Cardiac muscle cell (in vitro differentiated cells and primary cell): ENCODE measurements around the gene TMCO4. TPM values are rescaled to one million over a fixed set of nuclear protein-coding genes. Genes with fewer than 3 reads are reported as not detected.
"Not testable (repeated sequence)": the region's sequence is repeated elsewhere in the genome, so short reads cannot be mapped to it uniquely, and the experiment has no call there.

Experiments used
- DNase-seq, 2 donors: peaks; one replicate each; pipeline versions ENCODE4 v3.0.0 to v3.0.0-alpha.2; 2010 to 2017; ENCODE audit warnings: low read depth in 1 of 2, low spot score in 1 of 2
- H3K27ac ChIP-seq: fragments of 200-600 bp; sonication (generic); 2 replicates; pipeline ENCODE4 v1.5.1; 2016
- H3K27me3 ChIP-seq: fragments of 200-600 bp; sonication (generic); 2 replicates; pipeline ENCODE4 v1.6.0; 2016; ENCODE audit warnings: control low read depth
- H3K36me3 ChIP-seq: fragments of 200-600 bp; sonication (generic); 2 replicates; pipeline ENCODE4 v1.5.1; 2016; ENCODE audit warnings: control low read depth
- H3K4me1 ChIP-seq: fragments of 200-600 bp; sonication (generic); 2 replicates; pipeline ENCODE4 v1.8.1; 2017; ENCODE audit warnings: low read depth, mild to moderate bottlenecking, mixed run types
- H3K4me3 ChIP-seq: fragments of 200-600 bp; sonication (generic); 2 replicates; pipeline ENCODE4 v1.5.1; 2016; ENCODE audit warnings: mild to moderate bottlenecking
- H3K9me3 ChIP-seq: fragments of 200-600 bp; sonication (generic); 2 replicates; pipeline ENCODE4 v1.5.1; 2017; ENCODE audit warnings: low read depth, mild to moderate bottlenecking, control low read depth
- polyA plus RNA-seq: library from polyadenylated mRNA; unstranded; fragments of >200 nt; fragmentation: Nextera tagmentation; extraction: Ambion mirVana; gene quantifications from 2 replicates; pipeline ENCODE4 v1.2.1, GENCODE V29; 2016
- total RNA-seq: library from RNA; depleted of rRNA; stranded (reverse); fragments of >200 nt; gene quantifications from 2 replicates; pipeline ENCODE4 v1.2.3, GENCODE V29; 2016
- TF ChIP-seq, protein P1 (sequence below): IDR thresholded peaks from 2 replicates; pipeline ENCODE4 v1.5.1; 2012; ENCODE audit warnings: low read depth, mild to moderate bottlenecking, low read length

TMCO4 gene
- total RNA-seq (2.2 and 2.6 TPM in 2 replicates), polyA plus RNA-seq (1.3 and 2.5 TPM in 2 replicates)

DNA sequence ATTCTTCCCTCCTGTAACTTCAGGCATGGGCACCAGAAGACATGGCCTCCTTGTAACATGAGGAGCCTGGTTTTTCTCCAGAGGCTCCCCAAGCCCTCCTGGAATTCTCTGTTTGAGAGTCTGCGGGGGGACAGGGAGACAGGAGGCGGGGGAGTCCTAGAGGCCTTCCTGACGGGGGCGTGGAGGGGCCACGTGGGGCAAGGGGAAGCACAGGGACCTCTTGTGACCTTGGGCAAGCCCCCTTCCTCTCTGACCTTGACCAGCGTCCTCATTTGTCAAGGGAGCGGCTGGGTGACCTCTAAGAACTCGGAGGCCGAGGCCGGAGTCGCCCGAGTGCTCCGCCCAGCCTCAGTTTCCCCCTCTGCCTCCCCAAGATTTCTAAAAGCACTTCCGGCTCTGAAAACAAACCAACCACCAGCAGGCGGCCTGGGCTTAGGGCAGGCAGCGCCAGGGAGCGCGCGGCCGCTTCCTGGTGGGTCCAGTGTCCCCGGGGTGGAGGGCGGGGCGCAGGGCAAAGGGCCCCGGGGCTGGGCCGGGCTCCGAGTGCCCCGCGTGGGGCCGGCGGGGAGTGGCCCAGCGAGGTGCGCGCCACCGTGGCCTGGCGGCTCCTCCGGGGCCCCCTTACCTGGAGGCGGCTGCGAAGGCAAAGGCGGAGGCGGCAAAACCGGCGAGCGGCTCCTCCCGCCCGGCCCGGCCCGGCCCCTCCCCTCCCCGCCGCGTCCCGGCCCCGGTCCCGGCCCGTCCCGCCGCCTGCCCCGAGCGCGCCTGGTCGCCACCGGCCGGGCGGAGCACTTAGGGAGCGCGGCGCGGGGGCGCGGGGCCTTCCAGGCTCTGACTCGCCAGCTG lies at the start of gene TMCO4:
Gene TMCO4, minus strand, starts transcription at position 687 of the 846 bp plus-strand sequence. CDS start 19,158 bp downstream, outside the sequence.
- Histone ChIP-seq H3K4me3 (peak within 1 kb of the TSS; percentile 41), H3K27ac (no peak within 1 kb of the TSS), H3K9me3 (no peaks in the 10 kb centered on the region), H3K36me3 (no peaks in the 10 kb centered on the region), H3K4me1 (no peaks in the 10 kb centered on the region), H3K27me3 (peaks cover 47% of the 10 kb centered on the region)
- DNase-seq = peak; percentile 32 to 60
- TF ChIP-seq, protein P1, sequence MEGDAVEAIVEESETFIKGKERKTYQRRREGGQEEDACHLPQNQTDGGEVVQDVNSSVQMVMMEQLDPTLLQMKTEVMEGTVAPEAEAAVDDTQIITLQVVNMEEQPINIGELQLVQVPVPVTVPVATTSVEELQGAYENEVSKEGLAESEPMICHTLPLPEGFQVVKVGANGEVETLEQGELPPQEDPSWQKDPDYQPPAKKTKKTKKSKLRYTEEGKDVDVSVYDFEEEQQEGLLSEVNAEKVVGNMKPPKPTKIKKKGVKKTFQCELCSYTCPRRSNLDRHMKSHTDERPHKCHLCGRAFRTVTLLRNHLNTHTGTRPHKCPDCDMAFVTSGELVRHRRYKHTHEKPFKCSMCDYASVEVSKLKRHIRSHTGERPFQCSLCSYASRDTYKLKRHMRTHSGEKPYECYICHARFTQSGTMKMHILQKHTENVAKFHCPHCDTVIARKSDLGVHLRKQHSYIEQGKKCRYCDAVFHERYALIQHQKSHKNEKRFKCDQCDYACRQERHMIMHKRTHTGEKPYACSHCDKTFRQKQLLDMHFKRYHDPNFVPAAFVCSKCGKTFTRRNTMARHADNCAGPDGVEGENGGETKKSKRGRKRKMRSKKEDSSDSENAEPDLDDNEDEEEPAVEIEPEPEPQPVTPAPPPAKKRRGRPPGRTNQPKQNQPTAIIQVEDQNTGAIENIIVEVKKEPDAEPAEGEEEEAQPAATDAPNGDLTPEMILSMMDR = peak; percentile 40

DNA sequence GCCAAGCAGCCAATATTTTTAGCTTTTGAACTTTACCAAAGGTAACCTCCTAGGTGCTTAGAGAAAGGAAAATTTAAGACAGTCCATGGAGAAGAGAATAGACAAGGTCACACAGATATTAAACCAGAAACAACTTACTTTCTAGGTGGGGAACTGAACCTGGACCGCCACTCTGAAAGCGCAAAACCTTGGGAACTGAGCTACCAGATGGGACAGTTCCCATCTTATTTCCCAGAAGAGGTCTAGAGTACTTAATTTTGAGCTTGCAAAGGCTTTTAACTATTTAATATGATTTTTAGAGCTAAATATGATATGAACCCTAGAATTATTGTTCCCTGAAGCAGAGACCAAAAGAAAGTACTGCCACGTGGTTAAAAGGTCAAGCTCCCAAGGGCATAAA lies 49.6 kb upstream of the TMCO4 start:
- H3K9me3 ChIP-seq, H3K36me3 ChIP-seq, H3K4me1 ChIP-seq, H3K27me3 ChIP-seq, H3K27ac ChIP-seq, H3K4me3 ChIP-seq, DNase-seq: not testable (repeated sequence)

DNA sequence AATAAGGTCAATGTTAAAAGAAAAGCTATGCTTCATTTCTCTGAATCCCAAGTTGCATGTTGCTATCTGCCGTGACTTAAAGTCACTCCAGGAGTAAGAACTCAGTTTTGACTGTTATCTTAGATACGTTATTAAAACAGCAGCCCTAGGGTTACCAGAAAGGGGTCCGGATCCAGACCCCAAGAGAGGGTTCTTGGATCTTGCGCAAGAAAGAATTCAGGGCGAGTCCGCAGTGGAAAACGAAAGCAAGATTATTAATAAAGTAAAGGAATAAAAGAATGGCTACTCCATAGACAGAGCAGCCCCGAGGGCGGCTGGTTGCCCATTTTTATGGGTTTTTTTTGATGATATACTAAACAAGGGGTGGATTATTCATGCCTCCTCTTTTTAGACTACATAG lies 47.6 kb upstream of the TMCO4 start:
- H3K27me3 ChIP-seq, DNase-seq, H3K4me1 ChIP-seq, H3K9me3 ChIP-seq, H3K36me3 ChIP-seq, H3K4me3 ChIP-seq, H3K27ac ChIP-seq: not testable (repeated sequence)

DNA sequence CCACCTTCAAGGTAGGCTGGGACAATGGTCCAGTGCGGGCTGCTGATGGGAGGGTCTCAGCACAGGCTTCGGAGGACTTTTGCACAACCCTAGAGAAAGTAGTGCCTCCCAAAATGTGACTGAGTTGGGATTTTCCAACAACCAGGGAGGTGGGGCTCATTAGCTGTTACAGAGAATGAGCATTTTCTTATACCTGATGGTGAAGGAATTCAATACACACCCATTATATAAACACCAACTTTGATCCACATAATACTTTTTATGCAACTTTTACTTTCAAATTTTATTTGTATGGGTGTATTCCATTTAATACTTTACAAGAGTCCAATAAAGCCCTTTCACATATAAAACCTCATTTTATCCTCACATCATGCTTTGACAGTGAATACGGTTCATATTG lies 46.6 kb upstream of the TMCO4 start:
- H3K27ac ChIP-seq = no peak overlapping the region
- H3K27me3 ChIP-seq = no peaks in the 10 kb centered on the region
- H3K9me3 ChIP-seq = no peaks in the 10 kb centered on the region
- no peaks in the 10 kb centered on the region for H3K4me1 ChIP-seq
- DNase-seq = no peak
- TF ChIP-seq, protein P1 = no peak
- no peak overlapping the region for H3K4me3 ChIP-seq
- H3K36me3 ChIP-seq = no peaks in the 10 kb centered on the region

DNA sequence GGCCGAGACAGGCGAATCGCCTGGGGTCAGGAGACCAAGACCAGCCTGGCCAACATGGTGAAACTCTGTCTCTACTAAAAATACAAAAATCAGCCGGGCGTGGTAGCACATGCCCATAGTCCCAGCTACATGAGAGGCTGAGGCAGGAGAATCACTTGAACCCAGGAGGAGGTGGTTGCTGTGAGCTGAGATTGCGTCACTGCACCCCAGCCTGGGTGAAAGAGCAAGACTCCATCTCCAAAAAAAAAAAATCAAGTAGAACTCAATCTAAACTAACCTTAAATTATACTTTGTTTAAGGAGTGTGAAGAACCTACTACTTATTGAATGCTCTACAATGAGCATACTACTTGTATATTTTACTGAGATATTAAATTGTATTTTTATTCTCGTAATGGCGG lies 45.8 kb upstream of the TMCO4 start:
- H3K27me3 ChIP-seq = no peaks in the 10 kb centered on the region
- TF ChIP-seq, protein P1 = no peak

DNA sequence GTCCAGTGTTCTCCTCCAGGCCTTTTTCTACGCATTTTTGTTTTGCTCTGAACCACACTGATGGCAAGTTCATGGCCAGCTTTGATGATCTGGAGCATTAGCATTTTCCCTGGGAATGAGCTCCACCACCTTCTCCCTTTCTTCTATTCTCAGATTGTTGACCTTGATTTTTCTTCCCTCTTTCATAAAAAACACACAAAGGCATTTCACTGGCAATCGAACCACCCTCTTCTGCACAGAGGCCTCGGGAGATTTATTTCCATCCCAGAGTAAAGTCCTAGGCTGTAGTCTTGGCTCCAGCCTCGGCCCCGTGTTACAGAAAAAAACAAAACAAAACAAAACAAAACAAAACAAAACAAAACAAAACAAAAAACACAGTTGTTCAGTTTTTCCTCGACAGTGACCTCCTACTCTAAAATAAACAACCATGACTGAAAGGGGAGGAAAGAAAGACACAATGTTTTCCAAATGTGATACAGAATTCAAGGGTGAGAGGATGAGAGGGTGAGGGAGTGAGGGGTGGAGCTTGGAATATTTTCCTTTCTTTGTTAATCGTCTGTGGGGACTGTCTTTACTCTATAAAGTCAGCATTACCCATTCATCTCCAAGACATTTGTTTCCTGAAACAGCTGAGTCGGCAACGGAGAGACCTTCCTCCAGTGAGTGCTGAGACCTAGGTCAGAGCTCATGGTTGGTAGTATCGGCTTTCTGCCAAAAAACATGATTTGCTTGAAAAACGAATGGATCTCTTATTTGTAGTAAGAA lies 45.2 kb upstream of the TMCO4 start:
- Histone ChIP-seq H3K36me3 (no peaks in the 10 kb centered on the region), H3K27me3 (peaks cover 2% of the 10 kb centered on the region), H3K4me1 (no peaks in the 10 kb centered on the region), H3K4me3 (no peak overlapping the region), H3K9me3 (no peaks in the 10 kb centered on the region), H3K27ac (no peak overlapping the region)
- DNase-seq = no peak
- TF ChIP-seq, protein P1 = no peak

More for the DNA sequence above, 45.8 kb upstream of the TMCO4 start:
- Histone ChIP-seq H3K4me1 (no peaks in the 10 kb centered on the region), H3K9me3 (no peaks in the 10 kb centered on the region), H3K36me3 (no peaks in the 10 kb centered on the region), H3K4me3 (no peak overlapping the region), H3K27ac (no peak overlapping the region)
- no peak for DNase-seq
